ENCODE results near the gene EEF1E1.
"Not testable (repeated sequence)": the region's sequence is repeated elsewhere in the genome, so short reads cannot be mapped to it uniquely, and the experiment has no call there.

The EEF1E1 gene

GRCh38 chr6:8063761-8064637 lies 38.3 kb downstream of the EEF1E1 start, which contains the start of gene BLOC1S5:
TSS of gene BLOC1S5 (minus strand) at chr6:8064389. CDS start at chr6:8064376, 13 bp downstream.
- DNase-seq (ENCODE audit: low read depth in 2 of 2): peak; percentile 95

GRCh38 chr6:8061736-8062135 lies 40.6 kb downstream of the EEF1E1 start:
- no peak for DNase-seq (ENCODE audit: low read depth in 2 of 2)

GRCh38 chr6:8060346-8060745 lies 42.0 kb downstream of the EEF1E1 start:
- no peak for DNase-seq (ENCODE audit: low read depth in 2 of 2)

GRCh38 chr6:8059129-8059528 lies 43.2 kb downstream of the EEF1E1 start:
- DNase-seq (ENCODE audit: low read depth in 2 of 2): no peak

GRCh38 chr6:8057793-8058192 lies 44.6 kb downstream of the EEF1E1 start:
- DNase-seq (ENCODE audit: low read depth in 2 of 2): no peak

GRCh38 chr6:8057263-8057662 lies 45.1 kb downstream of the EEF1E1 start:
- no peak for DNase-seq (ENCODE audit: low read depth in 2 of 2)

- no peak for DNase-seq (ENCODE audit: low read depth in 2 of 2)
Observed at GRCh38 chr6:8054276-8054675, 48.1 kb downstream of the EEF1E1 start.

GRCh38 chr6:8047541-8048292 lies 54.6 kb downstream of the EEF1E1 start:
- DNase-seq (ENCODE audit: low read depth in 2 of 2): no peak

- DNase-seq (ENCODE audit: low read depth in 2 of 2): not testable (repeated sequence)
Observed at GRCh38 chr6:8045769-8046168, 56.6 kb downstream of the EEF1E1 start.

- no peak for DNase-seq (ENCODE audit: low read depth in 2 of 2)
Observed at GRCh38 chr6:8043221-8043620, 59.1 kb downstream of the EEF1E1 start.

- DNase-seq (ENCODE audit: low read depth in 2 of 2): no peak
Observed at GRCh38 chr6:8041913-8042583, 60.3 kb downstream of the EEF1E1 start.

GRCh38 chr6:8034107-8034506 lies 68.2 kb downstream of the EEF1E1 start:
- DNase-seq (ENCODE audit: low read depth in 2 of 2): not testable (repeated sequence)

GRCh38 chr6:8030920-8031319 lies 71.4 kb downstream of the EEF1E1 start:
- no peak for DNase-seq (ENCODE audit: low read depth in 2 of 2)
